GM12878 (cell line): ENCODE measurements around the gene CLDN7. TPM values are rescaled to one million over a fixed set of nuclear protein-coding genes. Genes with fewer than 3 reads are reported as not detected.

ENCODE experiments used
- CBX5 ChIP-seq: sonication (generic); IDR thresholded peaks from 2 replicates; pipeline ENCODE4 v1.6.1; 2016; ENCODE audit warnings: low read depth, moderate library complexity, mild to moderate bottlenecking, inconsistent platforms
- HDAC6 ChIP-seq: fragments of 200-600 bp; sonication (generic); IDR thresholded peaks from one replicate; pipeline ENCODE4 v1.8.0; 2017; ENCODE audit warnings: antibody characterized with exemption; ENCODE audit not compliant: unreplicated experiment
- IKZF2 ChIP-seq, 2 experiments: fragments of 450-650 bp; IDR thresholded peaks; 2 replicates each; pipeline ENCODE4 v1.6.1; 2017; ENCODE audit warnings: mild to moderate bottlenecking in 2 of 2, moderate library complexity in 2 of 2
- NKRF ChIP-seq: fragments of 450-650 bp; conservative IDR thresholded peaks from 2 replicates; pipeline ENCODE4 v1.6.1; 2017; ENCODE audit warnings: mild to moderate bottlenecking, moderate library complexity
- NRF1 ChIP-seq: conservative IDR thresholded peaks from 2 replicates; pipeline ENCODE4 v1.6.1; 2011; ENCODE audit warnings: mild to moderate bottlenecking, low read depth, low read length, improper control_type of control experiment
- PRDM15 ChIP-seq: fragments of 450-650 bp; formaldehyde crosslinking; IDR thresholded peaks from 2 replicates; pipeline ENCODE4 v1.4.0; 2020; ENCODE audit warnings: mild to moderate bottlenecking, moderate library complexity
- RUNX3 ChIP-seq: IDR thresholded peaks from 2 replicates; pipeline ENCODE4 v1.6.1; 2012; ENCODE audit warnings: low read length, inconsistent platforms
- SPI1 ChIP-seq: IDR thresholded peaks from 2 replicates; pipeline ENCODE4 v1.6.1; 2011; ENCODE audit warnings: low read depth, mild to moderate bottlenecking, low read length, moderate library complexity, borderline replicate concordance; ENCODE audit not compliant: insufficient read depth
- ZNF274 ChIP-seq: IDR thresholded peaks from one replicate; pipeline ENCODE4 v1.8.0; 2011; ENCODE audit not compliant: insufficient read length, insufficient read depth
- ZNF687 ChIP-seq: fragments of 450-650 bp; IDR thresholded peaks from 2 replicates; pipeline ENCODE4 v1.6.1; 2017; ENCODE audit warnings: mild to moderate bottlenecking, moderate library complexity
- polyA plus RNA-seq, 11 experiments: library from polyadenylated mRNA; depleted of rRNA in 4 of 11; unstranded in 6 of 11; stranded (reverse) in 5 of 11; fragments of >200 nt; fragmentation: Nextera tagmentation in 4 of 11; fragmentation: Illumina TruSeq in 1 of 11; extraction: Ambion mirVana in 4 of 11; extraction: Trizol in 1 of 11; gene quantifications; 1 replicate in 1 of 11; 2 replicates in 10 of 11; pipeline versions ENCODE4 v1.2.1 to v1.2.3, GENCODE V29; 2011 to 2016; ENCODE audit warnings: inconsistent platforms in 2 of 11, missing spikeins in 2 of 11, low read depth in 1 of 11
- total RNA-seq, 4 experiments: library from RNA; depleted of rRNA in 3 of 4; stranded (reverse); fragments of >200 nt in 3 of 4; fragmentation: Illumina TruSeq in 1 of 4; extraction: Trizol in 1 of 4; gene quantifications; 2 replicates each; pipeline versions ENCODE4 v1.2.1 to v1.2.3, GENCODE V29; 2013 to 2021
- TF ChIP-seq, protein P1 (sequence below): fragments of 450-650 bp; IDR thresholded peaks from 2 replicates; pipeline ENCODE4 v1.6.1; 2017; ENCODE audit warnings: borderline replicate concordance
- TF ChIP-seq, protein P2 (sequence below): fragments of 450-650 bp; IDR thresholded peaks from 2 replicates; pipeline ENCODE4 v1.6.1; 2017; ENCODE audit warnings: mild to moderate bottlenecking, moderate library complexity

CLDN7 gene
- total and polyA plus RNA-seq, 10 of the 15 experiments (the other 5 are each of a cell fraction or from before 2014, with no cell fraction given): 0.19 to 1.3 (median 0.36) TPM; not detected in 5

DNA sequence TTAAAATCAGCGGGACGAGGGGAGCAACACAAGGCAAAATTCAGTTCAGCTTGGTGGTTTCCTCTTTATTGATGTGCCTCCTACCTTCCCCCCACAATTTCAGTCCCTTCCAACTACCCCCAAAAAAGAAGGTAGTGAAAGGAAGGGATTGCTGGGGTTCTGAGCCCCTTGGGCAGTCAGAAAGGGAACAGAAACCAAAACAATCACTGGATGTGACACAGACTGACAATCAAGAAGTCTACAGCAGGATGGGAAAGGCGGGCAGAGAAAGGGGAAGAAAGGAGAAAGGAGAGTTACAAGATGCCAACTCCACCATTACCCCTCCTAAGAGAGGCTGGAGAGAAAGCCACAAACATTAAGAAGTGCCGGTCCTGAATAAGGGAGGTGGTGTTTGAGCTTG, 21.9 kb downstream of the CLDN7 start (continued):
- TF ChIP-seq, protein P1, sequence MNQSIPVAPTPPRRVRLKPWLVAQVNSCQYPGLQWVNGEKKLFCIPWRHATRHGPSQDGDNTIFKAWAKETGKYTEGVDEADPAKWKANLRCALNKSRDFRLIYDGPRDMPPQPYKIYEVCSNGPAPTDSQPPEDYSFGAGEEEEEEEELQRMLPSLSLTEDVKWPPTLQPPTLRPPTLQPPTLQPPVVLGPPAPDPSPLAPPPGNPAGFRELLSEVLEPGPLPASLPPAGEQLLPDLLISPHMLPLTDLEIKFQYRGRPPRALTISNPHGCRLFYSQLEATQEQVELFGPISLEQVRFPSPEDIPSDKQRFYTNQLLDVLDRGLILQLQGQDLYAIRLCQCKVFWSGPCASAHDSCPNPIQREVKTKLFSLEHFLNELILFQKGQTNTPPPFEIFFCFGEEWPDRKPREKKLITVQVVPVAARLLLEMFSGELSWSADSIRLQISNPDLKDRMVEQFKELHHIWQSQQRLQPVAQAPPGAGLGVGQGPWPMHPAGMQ: no peak
- TF ChIP-seq ZNF687 (no peak), SPI1 (peak; percentile 73), HDAC6 (no peak), ZNF274 (no peak), CBX5 (no peak), PRDM15 (CRISPR knock-in tag) (no peak), NRF1 (no peak), NKRF (no peak), IKZF2 (IDR thresholded peaks at IDR 0.05) (peak in 1 of 2 experiments; percentile 19; a peak in 1 of 4 replicates), RUNX3 (0 out of 2 replicates have a peak, but pooled peaks have one; percentile 3)
- TF ChIP-seq, protein P2, sequence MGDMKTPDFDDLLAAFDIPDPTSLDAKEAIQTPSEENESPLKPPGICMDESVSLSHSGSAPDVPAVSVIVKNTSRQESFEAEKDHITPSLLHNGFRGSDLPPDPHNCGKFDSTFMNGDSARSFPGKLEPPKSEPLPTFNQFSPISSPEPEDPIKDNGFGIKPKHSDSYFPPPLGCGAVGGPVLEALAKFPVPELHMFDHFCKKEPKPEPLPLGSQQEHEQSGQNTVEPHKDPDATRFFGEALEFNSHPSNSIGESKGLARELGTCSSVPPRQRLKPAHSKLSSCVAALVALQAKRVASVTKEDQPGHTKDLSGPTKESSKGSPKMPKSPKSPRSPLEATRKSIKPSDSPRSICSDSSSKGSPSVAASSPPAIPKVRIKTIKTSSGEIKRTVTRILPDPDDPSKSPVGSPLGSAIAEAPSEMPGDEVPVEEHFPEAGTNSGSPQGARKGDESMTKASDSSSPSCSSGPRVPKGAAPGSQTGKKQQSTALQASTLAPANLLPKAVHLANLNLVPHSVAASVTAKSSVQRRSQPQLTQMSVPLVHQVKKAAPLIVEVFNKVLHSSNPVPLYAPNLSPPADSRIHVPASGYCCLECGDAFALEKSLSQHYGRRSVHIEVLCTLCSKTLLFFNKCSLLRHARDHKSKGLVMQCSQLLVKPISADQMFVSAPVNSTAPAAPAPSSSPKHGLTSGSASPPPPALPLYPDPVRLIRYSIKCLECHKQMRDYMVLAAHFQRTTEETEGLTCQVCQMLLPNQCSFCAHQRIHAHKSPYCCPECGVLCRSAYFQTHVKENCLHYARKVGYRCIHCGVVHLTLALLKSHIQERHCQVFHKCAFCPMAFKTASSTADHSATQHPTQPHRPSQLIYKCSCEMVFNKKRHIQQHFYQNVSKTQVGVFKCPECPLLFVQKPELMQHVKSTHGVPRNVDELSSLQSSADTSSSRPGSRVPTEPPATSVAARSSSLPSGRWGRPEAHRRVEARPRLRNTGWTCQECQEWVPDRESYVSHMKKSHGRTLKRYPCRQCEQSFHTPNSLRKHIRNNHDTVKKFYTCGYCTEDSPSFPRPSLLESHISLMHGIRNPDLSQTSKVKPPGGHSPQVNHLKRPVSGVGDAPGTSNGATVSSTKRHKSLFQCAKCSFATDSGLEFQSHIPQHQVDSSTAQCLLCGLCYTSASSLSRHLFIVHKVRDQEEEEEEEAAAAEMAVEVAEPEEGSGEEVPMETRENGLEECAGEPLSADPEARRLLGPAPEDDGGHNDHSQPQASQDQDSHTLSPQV: no peak
